ENCODE results near the gene SLC6A18.

GRCh38 chr5:1240496-1241260 is 15.5 kb downstream of the SLC6A18 start:
- TF ChIP-seq POLR2A (IDR thresholded peaks at IDR 0.05; ENCODE audit: low read depth, low read length) (no peak), POLR2AphosphoS5 (IDR thresholded peaks at IDR 0.05; ENCODE audit: low read depth, low read length) (no peak)
